BE2C (cell line): ENCODE measurements around the gene TECRL.

Source experiments
- DNase-seq: peaks from one replicate; pipeline ENCODE4 v3.0.0-alpha.2; 2020
- H3K27me3 ChIP-seq: fragments of 250-450 bp; sonication (Bioruptor Pico); 2 replicates; pipeline ENCODE4 v1.5.1; 2020; ENCODE audit warnings: mild to moderate bottlenecking
- H3K36me3 ChIP-seq: fragments of 250-450 bp; sonication (Bioruptor Pico); 2 replicates; pipeline ENCODE4 v1.5.1; 2020; ENCODE audit warnings: mild to moderate bottlenecking
- H3K4me1 ChIP-seq: fragments of 250-450 bp; sonication (Bioruptor Pico); 2 replicates; pipeline ENCODE4 v1.5.1; 2020
- H3K4me3 ChIP-seq: 2 replicates; pipeline ENCODE4 v1.5.1; 2011; ENCODE audit warnings: low read depth, low read length
- H3K9me3 ChIP-seq: fragments of 250-450 bp; sonication (Bioruptor Pico); 2 replicates; pipeline ENCODE4 v1.5.1; 2020
- CTCF ChIP-seq: IDR thresholded peaks from 2 replicates; pipeline ENCODE4 v1.5.1; 2012; ENCODE audit warnings: mild to moderate bottlenecking, low read depth, low read length

Gene TECRL

GRCh38 chr4:64402684-64403083 lies 6.6 kb downstream of the TECRL start:
- Histone ChIP-seq H3K4me1 (no peaks in the 10 kb centered on the region), H3K4me3 (no peak overlapping the region), H3K36me3 (no peaks in the 10 kb centered on the region), H3K9me3 (no peaks in the 10 kb centered on the region), H3K27me3 (no peaks in the 10 kb centered on the region)
- TF ChIP-seq CTCF = no peak
- no peak for DNase-seq

GRCh38 chr4:64399313-64400109 lies 9.7 kb downstream of the TECRL start:
- DNase-seq = no peak
- Histone ChIP-seq H3K4me3 (no peak overlapping the region), H3K36me3 (no peaks in the 10 kb centered on the region), H3K27me3 (no peaks in the 10 kb centered on the region), H3K9me3 (no peaks in the 10 kb centered on the region), H3K4me1 (no peaks in the 10 kb centered on the region)
- no peak for TF ChIP-seq CTCF

GRCh38 chr4:64394469-64394868 lies 14.8 kb downstream of the TECRL start:
- H3K4me1 ChIP-seq = no peaks in the 10 kb centered on the region
- no peak overlapping the region for H3K4me3 ChIP-seq
- no peaks in the 10 kb centered on the region for H3K27me3 ChIP-seq
- no peaks in the 10 kb centered on the region for H3K36me3 ChIP-seq
- H3K9me3 ChIP-seq = no peaks in the 10 kb centered on the region
- TF ChIP-seq CTCF = no peak
- no peak for DNase-seq

GRCh38 chr4:64388252-64388651 lies 21.0 kb downstream of the TECRL start:
- H3K4me1 ChIP-seq = no peaks in the 10 kb centered on the region
- no peaks in the 10 kb centered on the region for H3K9me3 ChIP-seq
- H3K4me3 ChIP-seq = no peak overlapping the region
- no peak for TF ChIP-seq CTCF
- no peaks in the 10 kb centered on the region for H3K36me3 ChIP-seq
- H3K27me3 ChIP-seq = no peaks in the 10 kb centered on the region
- DNase-seq = no peak

- Histone ChIP-seq H3K9me3 (no peaks in the 10 kb centered on the region), H3K27me3 (no peaks in the 10 kb centered on the region), H3K4me1 (no peaks in the 10 kb centered on the region), H3K36me3 (no peaks in the 10 kb centered on the region), H3K4me3 (no peak overlapping the region)
- DNase-seq = no peak
- no peak for TF ChIP-seq CTCF
These were observed 24.0 kb downstream of the TECRL start for GRCh38 chr4:64385220-64385619.

GRCh38 chr4:64384237-64385203 lies 24.7 kb downstream of the TECRL start:
- Histone ChIP-seq H3K9me3 (no peaks in the 10 kb centered on the region), H3K4me1 (no peaks in the 10 kb centered on the region), H3K4me3 (no peak overlapping the region), H3K27me3 (no peaks in the 10 kb centered on the region), H3K36me3 (no peaks in the 10 kb centered on the region)
- no peak for DNase-seq
- no peak for TF ChIP-seq CTCF
